A549 treated with AZD9567 at 1 μM for 4 hours (cell line): ENCODE measurements around the gene ELP5. TPM values are rescaled to one million over a fixed set of nuclear protein-coding genes. Genes with fewer than 3 reads are reported as not detected.

ENCODE experiments used
- total RNA-seq: library from RNA; stranded (reverse); fragments of 200-300 nt; extraction: Qiagen RNA extraction; gene quantifications from 5 replicates; pipeline ENCODE4 v1.2.3, GENCODE V29; 2022; ENCODE audit not compliant: insufficient read depth

ELP5 gene, protein sequence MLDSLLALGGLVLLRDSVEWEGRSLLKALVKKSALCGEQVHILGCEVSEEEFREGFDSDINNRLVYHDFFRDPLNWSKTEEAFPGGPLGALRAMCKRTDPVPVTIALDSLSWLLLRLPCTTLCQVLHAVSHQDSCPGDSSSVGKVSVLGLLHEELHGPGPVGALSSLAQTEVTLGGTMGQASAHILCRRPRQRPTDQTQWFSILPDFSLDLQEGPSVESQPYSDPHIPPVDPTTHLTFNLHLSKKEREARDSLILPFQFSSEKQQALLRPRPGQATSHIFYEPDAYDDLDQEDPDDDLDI
- 115 to 144 TPM (median 128 TPM) in 5 replicates for total RNA-seq

DNA sequence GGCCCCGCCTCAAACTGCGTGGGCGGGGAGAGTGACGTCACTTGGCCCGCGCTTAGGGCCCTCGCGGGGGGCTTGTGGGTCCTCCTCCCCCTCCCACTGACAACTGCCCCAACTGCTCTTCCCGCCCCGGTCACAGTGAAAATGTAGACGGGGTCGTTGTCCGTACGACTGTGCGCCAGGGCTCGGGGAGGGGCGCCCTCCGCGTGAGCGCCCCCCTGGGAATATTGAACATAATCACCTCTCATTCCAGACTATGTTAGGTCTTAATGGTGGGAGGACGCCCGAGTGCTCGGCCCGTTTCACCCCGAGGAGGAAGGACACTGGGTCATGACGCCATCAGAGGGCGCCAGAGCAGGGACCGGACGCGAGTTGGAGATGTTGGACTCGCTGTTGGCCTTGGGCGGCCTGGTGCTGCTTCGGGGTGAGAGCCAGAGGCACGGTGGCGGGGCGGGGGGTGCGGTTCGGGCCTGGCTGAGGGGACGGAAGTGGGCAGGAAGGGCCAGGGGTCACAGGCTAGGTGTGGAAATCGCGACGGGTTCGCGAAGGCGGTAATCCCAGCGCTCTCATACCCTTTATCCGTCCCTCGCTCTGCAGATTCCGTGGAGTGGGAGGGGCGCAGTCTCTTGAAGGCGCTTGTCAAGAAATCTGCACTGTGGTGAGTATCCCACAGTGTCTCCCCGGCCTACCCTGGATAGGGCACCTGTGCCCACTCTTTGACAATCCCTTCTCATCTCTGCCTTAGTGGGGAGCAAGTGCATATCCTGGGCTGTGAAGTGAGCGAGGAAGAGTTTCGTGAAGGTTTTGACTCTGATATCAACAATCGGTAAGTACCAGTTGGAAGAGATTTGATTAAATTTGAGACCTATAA lies at the start of gene ELP5:
TSS of gene ELP5 (plus strand) at position 40 of the 868 bp plus-strand sequence. CDS start at position 376, 336 bp downstream.

DNA sequence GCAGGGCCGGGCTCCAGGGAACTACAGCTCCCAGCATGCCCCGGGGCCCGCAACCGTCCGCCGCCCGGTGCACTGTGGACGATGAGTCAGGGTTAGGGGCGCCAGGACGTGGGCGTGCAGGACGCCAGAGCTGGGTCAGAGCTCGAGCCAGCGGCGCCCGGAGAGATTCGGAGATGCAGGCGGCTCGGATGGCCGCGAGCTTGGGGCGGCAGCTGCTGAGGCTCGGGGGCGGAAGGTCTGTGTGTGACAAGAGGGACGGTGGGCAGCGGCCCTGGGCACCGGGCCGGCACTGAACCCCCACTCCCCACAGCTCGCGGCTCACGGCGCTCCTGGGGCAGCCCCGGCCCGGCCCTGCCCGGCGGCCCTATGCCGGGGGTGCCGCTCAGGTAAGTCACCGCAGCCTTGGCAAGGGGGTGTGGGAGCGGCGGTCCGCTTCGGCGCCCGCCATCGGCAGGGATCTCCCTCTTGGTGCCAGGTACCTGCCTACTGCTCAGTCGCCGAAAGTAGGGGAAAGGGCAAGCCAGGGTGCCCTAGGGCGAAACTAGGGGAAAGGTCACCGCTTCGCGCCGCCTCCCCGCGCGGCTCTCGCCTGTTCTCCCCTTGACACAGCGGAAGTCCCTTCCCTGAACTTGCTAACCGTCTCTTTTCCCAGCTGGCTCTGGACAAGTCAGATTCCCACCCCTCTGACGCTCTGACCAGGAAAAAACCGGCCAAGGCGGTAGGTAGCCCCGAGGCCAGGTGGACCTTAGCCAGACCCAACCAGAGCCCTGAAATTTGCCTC lies 32.0 kb upstream of the ELP5 start, which contains the start of the genes ACADVL and DLG4:
TSS of gene ACADVL (plus strand) at position 127 of the 781 bp plus-strand sequence. CDS start at position 174, 47 bp downstream.
TSS of gene DLG4 (minus strand) at position 25 of the 781 bp plus-strand sequence.

DNA sequence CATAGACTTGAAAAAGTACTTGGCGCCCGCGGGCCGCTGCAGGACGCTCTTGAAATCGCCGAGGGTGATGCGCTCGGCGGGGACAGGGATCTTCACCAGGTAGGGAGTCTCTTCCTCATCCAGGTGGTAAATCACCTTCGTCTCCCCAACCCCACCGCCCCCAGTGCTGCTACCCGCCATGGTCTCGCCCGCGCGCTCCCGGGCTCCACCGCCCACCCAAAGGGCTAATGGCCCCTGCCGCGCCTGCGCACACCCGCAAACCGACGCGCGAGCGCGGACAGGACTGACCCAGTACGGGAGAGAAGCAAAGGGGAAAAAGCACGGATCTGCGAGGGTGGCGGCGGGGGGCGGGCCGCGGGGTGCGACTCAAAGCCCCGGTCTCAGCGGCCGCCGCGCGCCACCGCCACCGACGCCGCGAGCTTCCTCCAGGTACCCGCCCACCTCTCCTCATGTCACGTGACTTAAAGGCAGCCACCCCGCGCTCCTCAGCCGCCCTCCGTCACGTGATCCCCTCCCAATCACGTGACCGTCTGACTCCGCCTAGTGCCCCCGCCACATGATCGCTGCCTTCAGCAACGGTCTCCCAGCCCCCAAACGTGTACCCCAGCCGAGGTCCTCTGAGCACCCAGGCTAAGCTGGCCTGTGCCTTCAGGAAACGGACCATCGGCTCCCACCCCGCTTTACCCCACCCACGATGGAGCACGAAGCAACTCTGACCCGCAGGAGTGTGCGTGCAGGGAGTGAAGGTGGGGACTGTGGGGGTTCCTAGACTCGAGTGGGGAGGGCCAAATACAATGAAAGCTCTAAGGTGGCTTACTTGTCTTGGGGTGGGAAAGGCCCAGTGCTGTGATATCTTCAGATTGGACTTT lies 17.7 kb upstream of the ELP5 start, which contains the start of gene DVL2:
TSS of gene DVL2 (minus strand) at position 435 of the 869 bp plus-strand sequence. CDS start at position 180, 255 bp downstream.

DNA sequence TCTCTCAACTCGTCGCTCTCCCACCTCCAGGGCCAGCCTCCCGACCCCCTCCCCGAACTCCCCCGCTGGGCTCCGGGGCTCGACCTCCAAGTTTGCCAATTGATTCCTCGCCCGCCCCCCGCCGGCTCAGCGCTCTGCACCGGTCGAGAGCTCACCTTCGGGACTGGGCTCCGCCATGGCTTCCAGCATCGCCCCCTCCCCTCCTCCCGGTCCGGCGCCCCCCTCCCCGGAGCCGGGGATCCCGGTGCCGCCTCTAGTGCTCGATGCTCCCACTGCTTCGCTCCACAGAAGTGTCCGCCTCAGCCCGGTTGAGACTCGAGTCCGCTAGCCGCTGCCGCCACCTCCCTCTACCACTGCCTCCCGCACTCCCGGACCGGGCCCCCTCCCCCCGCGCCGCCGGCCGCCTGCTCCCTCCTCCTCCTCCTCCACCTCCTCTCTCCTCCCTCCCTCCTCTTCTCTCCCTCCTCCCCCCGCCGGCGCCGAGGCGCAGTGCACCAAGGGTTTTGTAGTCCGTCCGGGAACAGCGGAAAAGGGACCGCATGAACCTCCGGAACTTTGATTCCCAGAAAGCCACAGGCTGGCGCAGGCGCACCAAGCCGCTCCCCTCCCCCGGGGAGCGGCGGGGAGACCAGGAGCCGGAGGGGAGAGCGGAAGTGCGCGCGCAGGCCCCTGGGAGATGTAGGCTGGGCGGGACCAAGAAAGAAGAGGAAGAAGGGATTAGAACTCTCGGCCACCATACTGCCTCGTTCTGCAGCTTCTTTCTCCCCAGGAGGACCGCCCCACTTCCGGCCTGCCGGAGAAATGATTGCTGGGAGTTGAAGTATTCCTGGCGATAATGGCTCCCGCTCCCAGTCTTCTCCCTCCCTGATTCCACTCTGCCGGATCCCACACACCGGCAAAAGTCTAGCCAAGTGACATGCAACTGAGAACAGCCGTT lies 12.7 kb upstream of the ELP5 start, which contains the start of gene PHF23:
TSS of gene PHF23 (minus strand) at position 367 of the 937 bp plus-strand sequence. CDS start at position 189, 178 bp downstream.

DNA sequence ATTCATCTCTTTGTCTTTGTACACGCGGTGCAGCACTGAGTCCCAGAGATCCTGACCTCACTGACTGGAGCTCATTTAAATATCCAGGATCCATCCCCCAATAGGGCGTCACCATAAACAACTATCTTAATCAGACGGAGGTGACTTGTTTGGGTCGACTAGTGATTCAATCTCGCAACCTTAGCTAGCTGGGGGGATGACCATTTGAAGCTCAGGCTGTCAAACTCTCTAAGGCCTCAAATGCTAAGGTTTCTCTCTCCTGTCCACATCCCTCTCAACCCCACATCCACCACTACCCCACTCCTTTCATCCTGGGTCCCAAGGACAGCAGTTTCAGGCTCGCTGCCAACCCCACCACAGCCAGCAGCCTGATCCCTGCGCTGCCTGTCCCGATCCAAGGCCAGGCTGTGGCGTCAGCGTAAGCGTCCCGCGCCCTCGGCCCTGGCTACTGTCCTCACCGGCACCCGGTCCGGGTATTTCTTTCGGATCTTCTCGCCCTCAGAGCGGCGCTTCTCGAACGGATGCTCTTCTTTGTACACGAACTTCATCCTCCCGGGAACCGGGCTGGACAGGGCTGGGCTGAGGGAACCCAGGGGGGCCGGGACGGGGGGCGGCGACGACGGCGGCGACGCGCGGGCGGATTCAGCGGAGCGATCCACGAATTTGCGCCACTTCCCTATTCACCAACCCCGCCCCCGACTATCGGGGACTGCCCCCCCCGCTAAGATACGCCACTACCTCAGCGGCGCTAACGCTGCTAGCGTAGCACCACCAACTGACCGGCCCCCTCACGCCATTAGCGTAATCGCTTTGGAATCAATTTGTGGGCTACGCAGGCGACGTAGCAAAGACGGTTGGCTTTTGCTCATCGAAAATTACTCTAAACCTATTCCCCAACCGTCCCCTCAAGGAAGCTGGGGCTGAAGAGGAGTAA lies 10.0 kb upstream of the ELP5 start, which contains the start of gene GABARAP:
TSS of gene GABARAP (minus strand) at position 667 of the 934 bp plus-strand sequence. CDS start at position 548, 119 bp downstream.

DNA sequence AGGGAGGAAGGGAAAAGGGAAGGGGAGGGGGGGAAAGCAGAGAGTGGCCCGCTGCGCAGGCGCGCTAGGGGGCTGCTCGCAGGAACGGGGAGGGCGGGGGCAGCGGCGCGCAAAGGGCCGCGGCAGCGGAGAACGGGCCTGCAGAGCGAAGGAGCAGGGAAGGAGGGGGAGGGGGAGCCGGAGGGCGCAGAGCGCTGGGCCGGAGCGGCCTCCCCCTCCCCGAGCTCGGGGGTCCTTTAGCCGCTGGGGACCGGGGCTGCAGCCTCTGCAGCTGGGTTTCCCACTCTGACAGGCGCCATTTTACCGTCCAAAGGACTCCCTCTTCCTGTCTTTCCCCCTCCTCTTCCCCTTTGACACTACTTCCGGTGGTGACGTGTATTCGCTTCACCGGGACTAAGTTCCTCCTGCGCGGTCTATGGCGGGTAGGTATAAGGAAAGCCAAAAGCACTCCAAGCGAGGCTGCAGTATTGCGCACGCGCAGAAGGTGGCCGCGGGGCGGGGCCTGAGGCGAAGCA lies 297 bp upstream of the ELP5 start, which contains the start of gene CTDNEP1:
TSS of gene CTDNEP1 (minus strand) at position 74 of the 515 bp plus-strand sequence. CDS start 438 bp downstream, outside the sequence.

DNA sequence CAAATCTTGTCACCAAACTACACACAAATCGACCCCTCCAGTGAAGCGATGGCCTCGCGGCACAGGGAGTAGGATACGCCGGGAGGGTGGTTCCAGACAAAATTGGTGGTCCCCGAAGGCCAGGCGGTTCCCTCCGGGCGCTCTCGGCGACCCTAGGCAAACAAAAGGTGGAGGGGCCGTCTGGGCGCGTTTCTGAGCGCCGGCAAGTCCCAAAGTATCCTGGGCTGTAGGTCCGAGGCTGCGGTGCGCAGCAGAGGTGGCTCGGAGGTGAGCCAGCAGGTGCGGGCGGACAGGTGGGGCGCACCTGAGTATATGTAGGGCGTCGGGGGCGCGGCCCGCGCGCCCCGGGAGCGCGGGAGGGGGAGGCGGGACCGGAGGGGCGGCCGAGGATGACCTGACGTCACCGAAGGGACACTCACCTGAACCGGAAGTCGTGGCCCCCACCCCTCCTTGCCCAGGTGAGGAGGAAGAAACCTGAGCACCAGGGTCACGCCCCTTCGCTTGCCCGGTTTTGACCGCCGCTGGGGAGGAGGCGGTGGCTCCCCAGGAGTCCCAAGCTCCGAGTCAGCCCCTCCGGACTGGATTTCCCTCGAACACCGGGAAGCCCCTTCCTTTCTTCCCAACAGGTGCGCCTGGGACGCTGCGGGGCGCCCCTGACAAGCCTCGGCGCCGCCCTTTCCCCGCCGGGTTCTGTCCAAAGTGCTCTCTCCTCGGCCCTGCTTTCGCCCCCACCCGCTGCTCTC lies 10.3 kb downstream of the ELP5 start, which contains the start of gene CLDN7:
TSS of gene CLDN7 (minus strand) at position 287 of the 743 bp plus-strand sequence. CDS start 435 bp downstream, outside the sequence.

DNA sequence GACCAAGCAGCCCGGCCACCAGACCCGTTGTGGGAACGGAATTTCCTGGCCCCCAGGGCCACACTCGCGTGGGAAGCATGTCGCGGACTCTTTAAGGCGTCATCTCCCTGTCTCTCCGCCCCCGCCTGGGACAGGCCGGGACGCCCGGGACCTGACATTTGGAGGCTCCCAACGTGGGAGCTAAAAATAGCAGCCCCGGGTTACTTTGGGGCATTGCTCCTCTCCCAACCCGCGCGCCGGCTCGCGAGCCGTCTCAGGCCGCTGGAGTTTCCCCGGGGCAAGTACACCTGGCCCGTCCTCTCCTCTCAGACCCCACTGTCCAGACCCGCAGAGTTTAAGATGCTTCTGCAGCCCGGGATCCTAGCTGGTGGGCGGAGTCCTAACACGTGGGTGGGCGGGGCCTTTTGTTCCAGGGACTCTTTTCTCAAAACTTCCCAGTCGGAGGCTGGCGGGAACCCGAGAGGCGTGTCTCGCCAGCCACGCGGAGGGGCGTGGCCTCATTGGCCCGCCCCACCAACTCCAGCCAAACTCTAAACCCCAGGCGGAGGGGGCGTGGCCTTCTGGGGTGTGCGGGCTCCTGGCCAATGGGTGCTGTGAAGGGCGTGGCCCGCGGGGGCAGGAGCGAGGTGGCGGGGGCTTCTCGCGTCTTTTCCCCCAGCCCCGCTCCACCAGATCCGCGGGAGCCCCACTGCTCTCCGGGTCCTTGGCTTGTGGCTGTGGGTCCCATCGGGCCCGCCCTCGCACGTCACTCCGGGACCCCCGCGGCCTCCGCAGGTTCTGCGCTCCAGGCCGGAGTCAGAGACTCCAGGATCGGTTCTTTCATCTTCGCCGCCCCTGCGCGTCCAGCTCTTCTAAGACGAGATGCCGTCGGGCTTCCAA lies 29.3 kb downstream of the ELP5 start, which contains the start of gene SLC2A4:
TSS of gene SLC2A4 (plus strand) at position 645 of the 879 bp plus-strand sequence. CDS start at position 862, 217 bp downstream.

DNA sequence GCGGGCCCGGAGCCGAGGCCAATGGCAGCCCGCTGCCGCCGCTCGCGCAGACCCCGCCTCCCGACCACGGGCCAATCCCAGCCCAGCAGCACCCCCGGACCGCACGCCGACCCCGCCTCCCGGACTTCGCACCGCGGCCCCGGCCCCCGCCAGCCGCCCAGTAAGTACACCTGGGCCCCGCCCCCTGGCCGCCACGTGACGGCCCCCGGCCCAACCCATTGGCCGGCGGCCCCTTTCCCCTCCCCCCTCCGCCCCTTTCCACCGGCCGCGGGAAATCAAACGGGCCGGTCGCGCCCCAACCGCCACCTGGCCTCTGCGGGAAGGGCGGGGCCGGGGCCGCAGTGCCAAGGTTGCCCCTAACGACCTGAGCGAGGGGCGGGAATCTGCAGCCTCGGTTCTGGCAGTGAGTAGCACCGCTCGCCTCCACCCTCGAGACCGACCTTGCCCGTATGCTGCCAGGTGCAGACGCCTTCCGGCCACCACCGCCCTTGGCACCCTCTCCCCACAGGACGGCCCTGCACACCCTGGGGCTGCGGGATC lies 42.7 kb downstream of the ELP5 start, which contains the start of gene YBX2:
TSS of gene YBX2 (minus strand) at position 26 of the 540 bp plus-strand sequence. CDS start 139 bp downstream, outside the sequence.

DNA sequence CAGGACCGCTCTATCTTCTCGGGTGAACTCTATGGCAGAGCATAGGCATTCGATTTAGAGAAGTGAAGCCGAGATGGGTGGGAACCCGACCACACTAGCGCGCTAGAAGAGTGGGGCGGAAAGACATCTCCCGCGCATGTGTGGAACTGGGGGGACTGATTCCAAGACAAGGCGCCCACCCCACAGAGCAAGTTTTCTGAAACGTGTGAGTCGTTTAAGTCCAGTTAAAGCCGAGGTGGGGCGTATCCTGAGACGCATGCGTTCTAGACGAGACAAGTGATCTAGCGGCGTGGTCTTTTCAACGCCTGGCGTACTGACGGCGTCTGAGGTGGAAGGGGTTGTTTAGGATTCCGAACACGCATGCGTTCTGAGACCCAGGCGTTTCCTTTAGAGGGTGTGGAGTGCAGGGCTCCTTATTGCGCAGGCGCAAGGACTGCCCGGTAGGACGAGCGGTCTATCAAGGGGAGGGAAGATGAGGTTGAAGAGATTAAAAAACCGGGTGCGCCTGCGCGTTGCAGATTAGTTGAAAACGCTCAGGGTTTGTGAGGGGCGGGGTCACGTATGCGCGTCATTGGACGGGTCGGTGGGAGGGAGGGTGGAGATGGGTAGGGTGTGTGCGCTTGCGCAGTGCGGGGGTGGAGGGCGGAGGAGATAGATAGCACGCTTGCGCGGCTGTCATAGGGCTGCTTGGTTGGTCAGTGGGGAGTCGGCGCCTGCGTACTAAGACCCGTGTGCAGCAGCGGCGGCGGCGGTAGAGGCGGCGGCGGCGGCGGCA lies 55.1 kb downstream of the ELP5 start, which contains the start of gene EIF5A:
TSS of gene EIF5A (plus strand) at position 718 of the 775 bp plus-strand sequence. CDS start 2,008 bp downstream, outside the sequence.

